Measurements from ENCODE around the gene ZNF141. TPM values are rescaled to one million over a fixed set of nuclear protein-coding genes. Genes with fewer than 3 reads are reported as not detected.

Gene ZNF141
- total RNA-seq, 1 experiment from 2014 or later, result 42.1 TPM

DNA sequence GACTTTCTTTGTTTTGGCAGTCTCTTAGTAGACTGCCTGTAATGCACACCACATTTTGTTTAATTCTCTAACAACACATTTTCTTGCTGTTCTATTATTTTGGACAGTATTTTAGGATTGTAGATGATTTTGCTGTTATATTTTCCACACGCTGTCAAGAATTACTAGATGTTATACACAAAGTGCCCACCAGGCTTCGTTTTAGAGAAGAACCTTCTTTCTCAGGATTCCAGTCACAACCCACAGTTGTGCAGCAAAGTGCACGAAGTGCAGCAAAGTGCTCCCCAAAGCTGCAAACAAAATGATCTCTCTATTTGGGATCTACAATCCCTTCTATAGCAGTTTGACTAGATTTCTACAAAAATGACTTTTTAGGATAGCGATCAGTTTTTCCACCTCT lies 2.4 kb downstream of the ZNF141 start:
- peaks cover 36% of the 10 kb centered on the region for H3K79me2 ChIP-seq (ENCODE audit: insufficient read depth, low read length)
- no peak overlapping the region for H3K4me2 ChIP-seq (ENCODE audit: insufficient read depth, insufficient read length, low read length)
- no peak overlapping the region for H3K4ac ChIP-seq (ENCODE audit: low read depth, low read length)
- TF ChIP-seq, protein P1, sequence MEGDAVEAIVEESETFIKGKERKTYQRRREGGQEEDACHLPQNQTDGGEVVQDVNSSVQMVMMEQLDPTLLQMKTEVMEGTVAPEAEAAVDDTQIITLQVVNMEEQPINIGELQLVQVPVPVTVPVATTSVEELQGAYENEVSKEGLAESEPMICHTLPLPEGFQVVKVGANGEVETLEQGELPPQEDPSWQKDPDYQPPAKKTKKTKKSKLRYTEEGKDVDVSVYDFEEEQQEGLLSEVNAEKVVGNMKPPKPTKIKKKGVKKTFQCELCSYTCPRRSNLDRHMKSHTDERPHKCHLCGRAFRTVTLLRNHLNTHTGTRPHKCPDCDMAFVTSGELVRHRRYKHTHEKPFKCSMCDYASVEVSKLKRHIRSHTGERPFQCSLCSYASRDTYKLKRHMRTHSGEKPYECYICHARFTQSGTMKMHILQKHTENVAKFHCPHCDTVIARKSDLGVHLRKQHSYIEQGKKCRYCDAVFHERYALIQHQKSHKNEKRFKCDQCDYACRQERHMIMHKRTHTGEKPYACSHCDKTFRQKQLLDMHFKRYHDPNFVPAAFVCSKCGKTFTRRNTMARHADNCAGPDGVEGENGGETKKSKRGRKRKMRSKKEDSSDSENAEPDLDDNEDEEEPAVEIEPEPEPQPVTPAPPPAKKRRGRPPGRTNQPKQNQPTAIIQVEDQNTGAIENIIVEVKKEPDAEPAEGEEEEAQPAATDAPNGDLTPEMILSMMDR (conservative IDR thresholded peaks at IDR 0.05), result peak; percentile 55
- no peak overlapping the region for H2BK20ac ChIP-seq (ENCODE audit: low read depth, low read length, poor library complexity, severe bottlenecking)
- DNase-seq, result no peak
- H2BK120ac ChIP-seq (ENCODE audit: low read depth, low read length, poor library complexity, severe bottlenecking), result no peak overlapping the region
- H2BK15ac ChIP-seq (ENCODE audit: low read depth, low read length), result no peak overlapping the region
- Mint-ChIP-seq H3K27ac (no peak overlapping the region), H3K4me3 (peak overlapping the region; percentile 15 to 51; a peak in 4 of 5 replicates), H3K27me3 (ENCODE audit: low read depth) (peaks cover 3% of the 10 kb centered on the region), H3K36me3 (ENCODE audit: insufficient read depth in 1 of 3, low read depth in 3 of 3) (peaks cover 42 to 63% (median 59%) of the 10 kb centered on the region in 3 experiments), H3K9me3 (peaks cover 7 to 65% of the 10 kb centered on the region in 2 experiments), H3K4me1 (peaks cover 14 to 27% of the 10 kb centered on the region in 2 experiments)
- peaks cover 10% of the 10 kb centered on the region for H3K79me1 ChIP-seq (ENCODE audit: insufficient read depth, low read depth, low read length, poor library complexity, severe bottlenecking)
- H4K8ac ChIP-seq (replicated peaks; ENCODE audit: insufficient read length, low read depth, low read length), result no peak overlapping the region
- no peak overlapping the region for H4K91ac ChIP-seq (ENCODE audit: insufficient read length, low read depth, low read length)
- H3K23me2 ChIP-seq (ENCODE audit: insufficient read length, low read depth, low read length, poor library complexity, severe bottlenecking), result peaks cover 27% of the 10 kb centered on the region
- no peak overlapping the region for H3K14ac ChIP-seq (ENCODE audit: insufficient read depth, low read length)
- H3K4me1 ChIP-seq (ENCODE audit: insufficient read depth, low read length), result peaks cover 8% of the 10 kb centered on the region
- no peak overlapping the region for H2AK5ac ChIP-seq (ENCODE audit: insufficient read length, low read length)
- no peak overlapping the region for H3K18ac ChIP-seq (ENCODE audit: insufficient read length, low read depth, low read length)
- H3K56ac ChIP-seq (ENCODE audit: insufficient read length, low read depth, low read length), result no peak overlapping the region
- H3T11ph ChIP-seq (ENCODE audit: low read length), result no peak overlapping the region
- H3K9me3 ChIP-seq (ENCODE audit: control insufficient read depth, low read depth, low read length), result no peaks in the 10 kb centered on the region
- H3K27ac ChIP-seq (ENCODE audit: insufficient read length, low read depth, low read length), result no peak overlapping the region
- H2AFZ ChIP-seq (ENCODE audit: low read length), result no peak overlapping the region
- no peaks in the 10 kb centered on the region for H4K20me1 ChIP-seq (ENCODE audit: control insufficient read depth, insufficient read depth, insufficient read length)
- H4K5ac ChIP-seq (ENCODE audit: insufficient read length, low read depth, low read length), result no peak overlapping the region
- H3K9ac ChIP-seq (ENCODE audit: extremely low read depth, insufficient read length, low read length), result no peak overlapping the region
- H3K23ac ChIP-seq (ENCODE audit: insufficient read length, low read depth, low read length), result no peak overlapping the region
- no peak overlapping the region for H2BK12ac ChIP-seq (ENCODE audit: insufficient read length, low read depth, low read length)
- no peaks in the 10 kb centered on the region; the same call in 1 of the 2 replicates for H3K27me3 ChIP-seq (ENCODE audit: insufficient read depth, low read length)
- no peak overlapping the region for H2BK5ac ChIP-seq (ENCODE audit: insufficient read length, low read length)
- WGBS (ENCODE audit: extremely low coverage, insufficient read length, low lambda C conversion rate), result no CpG with 5 or more reads among the region's 4 CpGs
